Thyroid gland (tissue), 4 donors: Measurements from ENCODE around the gene HOMER2. TPM values are rescaled to one million over a fixed set of nuclear protein-coding genes. Genes with fewer than 3 reads are reported as not detected.

Experiments
- DNase-seq, 2 donors: peaks; one replicate each; pipeline ENCODE4 v3.0.0-alpha.2; 2019
- H3K27ac ChIP-seq, 3 donors: fragments of 200-600 bp; sonication (generic); 1 replicate in 2 of 3; 2 replicates in 1 of 3; pipeline ENCODE4 v1.5.1; 2016 to 2019; ENCODE audit warnings: mild to moderate bottlenecking in 1 of 3, moderate library complexity in 1 of 3
- H3K27me3 ChIP-seq: fragments of 200-600 bp; sonication (generic); one replicate; pipeline ENCODE4 v1.5.1; 2019
- H3K36me3 ChIP-seq, 2 donors: fragments of 200-600 bp; sonication (generic); one replicate each; pipeline ENCODE4 v1.5.1; 2016 to 2019
- H3K4me1 ChIP-seq, 2 donors: fragments of 200-600 bp; sonication (generic); one replicate each; pipeline ENCODE4 v1.5.1; 2017 to 2019
- H3K4me3 ChIP-seq, 3 donors: fragments of 200-600 bp; sonication (generic); replicated peaks in 1 of 3; 1 replicate in 2 of 3; 2 replicates in 1 of 3; pipeline ENCODE4 v1.5.1; 2016; ENCODE audit warnings: mild to moderate bottlenecking in 1 of 3
- H3K9me3 ChIP-seq: fragments of 200-600 bp; sonication (generic); one replicate; pipeline ENCODE4 v1.5.1; 2017
- CTCF ChIP-seq, 6 experiments: fragments of 200-600 bp in 3 of 6; fragments of 450-650 bp in 3 of 6; sonication (generic) in 3 of 6; IDR thresholded peaks; one replicate each; pipeline ENCODE4 v1.5.1; 2016 to 2019; ENCODE audit warnings: antibody characterized with exemption in 6 of 6, mild to moderate bottlenecking in 2 of 6, inconsistent platforms in 1 of 6, moderate library complexity in 1 of 6
- POLR2A ChIP-seq, 2 donors: fragments of 450-650 bp; IDR thresholded peaks; one replicate each; pipeline ENCODE4 v1.6.1; 2017; ENCODE audit warnings: antibody characterized with exemption in 2 of 2, mild to moderate bottlenecking in 2 of 2, moderate library complexity in 1 of 2
- WGBS, 2 donors: methylation state at CpG; one replicate each; pipeline ENCODE4 v1.1.5; 2017; 5-methylcytosine and 5-hydroxymethylcytosine counted together
- intact Hi-C: fragments of 100-400 bp; cut with DNase I; formaldehyde crosslinking; loops from one replicate; pipeline ENCODE4 v1.15.1; 2023
- total RNA-seq, 4 donors: library from RNA; depleted of rRNA; stranded (reverse); fragments of >200 nt; gene quantifications; one replicate each; pipeline ENCODE4 v1.2.3, GENCODE V29; 2016

HOMER2 gene
- total RNA-seq, 4 donors from 2014 or later, result 89.1 to 211 (median 122) TPM

GRCh38 chr15:82928711-82929110 lies 23.8 kb downstream of the HOMER2 start:
- TF ChIP-seq POLR2A (IDR thresholded peaks at IDR 0.05) (no peak), CTCF (IDR thresholded peaks at IDR 0.05) (no peak)
- DNase-seq, result no peak
- H3K9me3 ChIP-seq, result no peaks in the 10 kb centered on the region
- H3K27ac ChIP-seq, result no peak overlapping the region
- peaks cover 3 to 5% of the 10 kb centered on the region in 2 donors for H3K4me1 ChIP-seq
- intact Hi-C loops, result no loop called here
- no peak overlapping the region for H3K4me3 ChIP-seq
- 88 to 98% methylated on average over 2 of the region's 2 CpGs for WGBS, 2 donors
- H3K36me3 ChIP-seq, result no peaks in the 10 kb centered on the region
- no peaks in the 10 kb centered on the region for H3K27me3 ChIP-seq

- Histone ChIP-seq H3K9me3 (no peaks in the 10 kb centered on the region), H3K36me3 (no peaks in the 10 kb centered on the region), H3K4me1 (peaks cover 12 to 15% of the 10 kb centered on the region in 2 donors), H3K4me3 (no peak overlapping the region), H3K27ac (no peak overlapping the region), H3K27me3 (no peaks in the 10 kb centered on the region)
- TF ChIP-seq CTCF (IDR thresholded peaks at IDR 0.05), result no peak
- no peak for TF ChIP-seq POLR2A (IDR thresholded peaks at IDR 0.05)
- intact Hi-C loops, result no loop called here
- WGBS, 2 donors, result 91 to 94% methylated on average over 7 of the region's 7 CpGs
- DNase-seq, result no peak
Measured at GRCh38 chr15:82923744-82924143, 28.8 kb downstream of the HOMER2 start.

GRCh38 chr15:82922737-82923136 lies 29.8 kb downstream of the HOMER2 start:
- Histone ChIP-seq H3K36me3 (no peaks in the 10 kb centered on the region), H3K4me1 (peaks cover 13 to 16% of the 10 kb centered on the region in 2 donors), H3K9me3 (no peaks in the 10 kb centered on the region), H3K27ac (no peak overlapping the region), H3K27me3 (no peaks in the 10 kb centered on the region), H3K4me3 (no peak overlapping the region)
- TF ChIP-seq POLR2A (IDR thresholded peaks at IDR 0.05) (no peak), CTCF (IDR thresholded peaks at IDR 0.05) (no peak)
- WGBS, 2 donors, result 93% methylated on average over 4 of the region's 4 CpGs
- no peak for DNase-seq
- intact Hi-C loops, result no loop called here

- Histone ChIP-seq H3K9me3 (no peaks in the 10 kb centered on the region), H3K27me3 (no peaks in the 10 kb centered on the region), H3K36me3 (no peaks in the 10 kb centered on the region), H3K4me1 (peaks cover 14 to 16% of the 10 kb centered on the region in 2 donors), H3K4me3 (no peak overlapping the region), H3K27ac (no peak overlapping the region)
- no peak for DNase-seq
- TF ChIP-seq POLR2A (IDR thresholded peaks at IDR 0.05), result no peak
- intact Hi-C loops, result no loop called here
Measured at GRCh38 chr15:82921939-82922338, 30.6 kb downstream of the HOMER2 start.

GRCh38 chr15:82921242-82921641 lies 31.3 kb downstream of the HOMER2 start:
- Histone ChIP-seq H3K27me3 (no peaks in the 10 kb centered on the region), H3K4me1 (peaks cover 20 to 23% of the 10 kb centered on the region in 2 donors), H3K9me3 (no peaks in the 10 kb centered on the region), H3K4me3 (no peak overlapping the region), H3K36me3 (no peaks in the 10 kb centered on the region), H3K27ac (no peak overlapping the region)
- intact Hi-C loops, result no loop called here
- TF ChIP-seq CTCF (IDR thresholded peaks at IDR 0.05) (no peak), POLR2A (IDR thresholded peaks at IDR 0.05) (no peak)
- 83 to 85% methylated on average over 8 of the region's 8 CpGs for WGBS, 2 donors
- DNase-seq, result no peak
